ENCODE measurements around the gene IGSF22.
"Not testable (repeated sequence)": the region's sequence is repeated elsewhere in the genome, so short reads cannot be mapped to it uniquely, and the experiment has no call there.

Gene IGSF22

DNA sequence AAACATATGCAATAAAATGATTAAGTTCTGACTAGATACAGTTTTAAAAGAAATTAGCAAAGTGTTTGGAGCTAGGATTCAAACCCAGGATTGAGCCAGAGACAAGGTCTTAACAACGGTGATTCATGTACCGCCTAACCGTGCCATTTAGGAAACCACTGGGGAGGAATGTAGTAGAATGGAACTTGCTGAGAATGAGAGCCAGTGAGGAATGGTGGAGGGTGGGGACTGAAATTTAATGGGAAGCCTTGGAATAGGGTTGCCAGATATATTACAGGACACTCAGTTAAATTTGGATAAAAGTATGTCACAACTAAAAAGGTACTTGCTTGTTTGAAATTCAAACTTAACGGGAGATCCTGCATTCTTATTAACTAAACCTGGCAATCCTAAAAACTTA, 57.9 kb downstream of the IGSF22 start:
- TF ChIP-seq, protein P1, sequence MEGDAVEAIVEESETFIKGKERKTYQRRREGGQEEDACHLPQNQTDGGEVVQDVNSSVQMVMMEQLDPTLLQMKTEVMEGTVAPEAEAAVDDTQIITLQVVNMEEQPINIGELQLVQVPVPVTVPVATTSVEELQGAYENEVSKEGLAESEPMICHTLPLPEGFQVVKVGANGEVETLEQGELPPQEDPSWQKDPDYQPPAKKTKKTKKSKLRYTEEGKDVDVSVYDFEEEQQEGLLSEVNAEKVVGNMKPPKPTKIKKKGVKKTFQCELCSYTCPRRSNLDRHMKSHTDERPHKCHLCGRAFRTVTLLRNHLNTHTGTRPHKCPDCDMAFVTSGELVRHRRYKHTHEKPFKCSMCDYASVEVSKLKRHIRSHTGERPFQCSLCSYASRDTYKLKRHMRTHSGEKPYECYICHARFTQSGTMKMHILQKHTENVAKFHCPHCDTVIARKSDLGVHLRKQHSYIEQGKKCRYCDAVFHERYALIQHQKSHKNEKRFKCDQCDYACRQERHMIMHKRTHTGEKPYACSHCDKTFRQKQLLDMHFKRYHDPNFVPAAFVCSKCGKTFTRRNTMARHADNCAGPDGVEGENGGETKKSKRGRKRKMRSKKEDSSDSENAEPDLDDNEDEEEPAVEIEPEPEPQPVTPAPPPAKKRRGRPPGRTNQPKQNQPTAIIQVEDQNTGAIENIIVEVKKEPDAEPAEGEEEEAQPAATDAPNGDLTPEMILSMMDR (IDR thresholded peaks at IDR 0.05; ENCODE audit: insufficient read depth, low read length, missing control alignments), result no peak
- CTCF ChIA-PET, result no interaction called here
- no peak for DNase-seq (ENCODE audit: low read depth, low spot score)
- H3K4me3 ChIP-seq (ENCODE audit: low read depth, low read length), result no peak overlapping the region
- POLR2A ChIA-PET, result no interaction called here

DNA sequence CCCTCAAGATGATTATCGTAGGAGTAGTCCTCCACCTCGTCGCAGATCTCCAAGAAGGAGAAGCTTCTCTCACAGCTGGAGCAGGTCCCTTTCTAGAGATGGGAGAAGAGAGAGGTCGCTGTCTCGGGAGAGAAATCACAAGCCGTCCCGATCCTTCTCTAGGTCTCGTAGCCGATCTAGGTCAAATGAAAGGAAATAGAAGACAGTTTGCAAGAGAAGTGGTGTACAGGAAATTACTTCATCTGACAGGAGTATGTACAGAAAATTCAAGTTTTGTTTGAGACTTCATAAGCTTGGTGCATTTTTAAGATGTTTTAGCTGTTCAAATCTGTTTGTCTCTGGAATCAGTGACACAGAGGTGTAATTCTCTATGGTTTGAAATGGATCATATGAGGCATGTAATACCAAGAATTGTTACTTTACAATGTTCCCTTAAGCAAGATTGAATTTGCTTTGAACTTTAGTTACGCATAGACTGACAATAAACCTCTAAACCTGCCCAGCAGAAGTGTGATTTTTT, 60.6 kb downstream of the IGSF22 start:
- CTCF ChIA-PET, result interaction anchor here (0.8 kb wide), 1 partner anchor 37 kb away, joined by 3 read pairs; no protein-coding TSS in a partner anchor
- H3K4me3 ChIP-seq (ENCODE audit: low read depth, low read length); POLR2A ChIA-PET; DNase-seq (ENCODE audit: low read depth, low spot score): not testable (repeated sequence)

DNA sequence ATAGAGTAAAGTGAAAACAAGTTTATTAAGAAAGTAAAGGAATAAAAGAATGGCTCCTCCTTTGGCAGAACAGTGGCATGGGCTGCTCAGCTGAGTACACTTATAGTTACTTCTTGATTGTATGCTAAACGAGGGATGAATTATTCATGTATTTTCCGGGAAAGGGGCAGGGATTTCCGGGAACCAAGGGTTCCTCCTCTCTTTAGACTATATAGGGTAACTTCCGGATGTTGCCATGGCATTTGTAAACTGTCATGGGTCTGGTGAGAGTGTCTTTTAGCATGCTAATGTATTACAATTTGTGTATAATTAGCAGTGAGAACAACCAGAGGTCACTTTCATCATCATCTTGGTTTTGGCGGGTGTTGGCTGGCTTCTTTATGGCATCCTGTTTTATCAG, 68.3 kb downstream of the IGSF22 start:
- no peak for DNase-seq (ENCODE audit: low read depth, low spot score)
- POLR2A ChIA-PET, result no interaction called here
- TF ChIP-seq, protein P1 (IDR thresholded peaks at IDR 0.05; ENCODE audit: insufficient read depth, low read length, missing control alignments), result no peak
- CTCF ChIA-PET, result no interaction called here
- H3K4me3 ChIP-seq (ENCODE audit: low read depth, low read length), result no peak overlapping the region
